ENCODE measurements around the gene C1orf105.
"Not testable (repeated sequence)": the region's sequence is repeated elsewhere in the genome, so short reads cannot be mapped to it uniquely, and the experiment has no call there.

Gene C1orf105

GRCh38 chr1:172494166-172494565, 73.7 kb downstream of the C1orf105 start:
- no peak for DNase-seq

GRCh38 chr1:172496127-172496526, 75.6 kb downstream of the C1orf105 start:
- DNase-seq: not testable (repeated sequence)

GRCh38 chr1:172496678-172497077, 76.2 kb downstream of the C1orf105 start:
- DNase-seq: no peak

- DNase-seq: no peak
These were observed 76.7 kb downstream of the C1orf105 start for GRCh38 chr1:172497230-172497629.

GRCh38 chr1:172498857-172499256, 78.4 kb downstream of the C1orf105 start:
- no peak for DNase-seq

- DNase-seq: no peak
These were observed 79.2 kb downstream of the C1orf105 start for GRCh38 chr1:172499636-172500141.

- DNase-seq: no peak
These were observed 79.7 kb downstream of the C1orf105 start for GRCh38 chr1:172500207-172500606.

GRCh38 chr1:172507741-172508140, 87.3 kb downstream of the C1orf105 start:
- DNase-seq: no peak

- DNase-seq: no peak
These were observed 90.0 kb downstream of the C1orf105 start for GRCh38 chr1:172510479-172510878.

GRCh38 chr1:172512591-172512990, 92.1 kb downstream of the C1orf105 start:
- DNase-seq: no peak

- DNase-seq: no peak
These were observed 93.0 kb downstream of the C1orf105 start for GRCh38 chr1:172513479-172513878.

GRCh38 chr1:172514108-172514507, 93.6 kb downstream of the C1orf105 start:
- DNase-seq: no peak

- DNase-seq: no peak
These were observed 95.0 kb downstream of the C1orf105 start for GRCh38 chr1:172515436-172515835.

- no peak for DNase-seq
These were observed 95.4 kb downstream of the C1orf105 start for GRCh38 chr1:172515927-172516326.

- no peak for DNase-seq
These were observed 96.6 kb downstream of the C1orf105 start for GRCh38 chr1:172517081-172517480.

GRCh38 chr1:172517545-172517944, 97.1 kb downstream of the C1orf105 start:
- no peak for DNase-seq
